Stomach (tissue), 4 donors: ENCODE measurements around the gene LSM4.

Experiments
- CTCF ChIP-seq, 7 experiments: fragments of 450-650 bp in 4 of 7; fragments of 200-600 bp in 3 of 7; sonication (generic) in 3 of 7; IDR thresholded peaks; one replicate each; pipeline ENCODE4 v1.5.1; 2016 to 2019; ENCODE audit warnings: antibody characterized with exemption in 7 of 7, control low read depth in 2 of 7, mild to moderate bottlenecking in 1 of 7
- POLR2A ChIP-seq, 4 donors: fragments of 450-650 bp; IDR thresholded peaks; one replicate each; pipeline ENCODE4 v1.6.1; 2016; ENCODE audit warnings: antibody characterized with exemption in 4 of 4, control low read depth in 2 of 4, mild to moderate bottlenecking in 1 of 4, moderate library complexity in 1 of 4
- POLR2AphosphoS5 ChIP-seq, 3 donors: sonication (generic); formaldehyde crosslinking; IDR thresholded peaks; one replicate each; pipeline ENCODE4 v1.6.1; 2016; ENCODE audit warnings: antibody characterized with exemption in 3 of 3

DNA sequence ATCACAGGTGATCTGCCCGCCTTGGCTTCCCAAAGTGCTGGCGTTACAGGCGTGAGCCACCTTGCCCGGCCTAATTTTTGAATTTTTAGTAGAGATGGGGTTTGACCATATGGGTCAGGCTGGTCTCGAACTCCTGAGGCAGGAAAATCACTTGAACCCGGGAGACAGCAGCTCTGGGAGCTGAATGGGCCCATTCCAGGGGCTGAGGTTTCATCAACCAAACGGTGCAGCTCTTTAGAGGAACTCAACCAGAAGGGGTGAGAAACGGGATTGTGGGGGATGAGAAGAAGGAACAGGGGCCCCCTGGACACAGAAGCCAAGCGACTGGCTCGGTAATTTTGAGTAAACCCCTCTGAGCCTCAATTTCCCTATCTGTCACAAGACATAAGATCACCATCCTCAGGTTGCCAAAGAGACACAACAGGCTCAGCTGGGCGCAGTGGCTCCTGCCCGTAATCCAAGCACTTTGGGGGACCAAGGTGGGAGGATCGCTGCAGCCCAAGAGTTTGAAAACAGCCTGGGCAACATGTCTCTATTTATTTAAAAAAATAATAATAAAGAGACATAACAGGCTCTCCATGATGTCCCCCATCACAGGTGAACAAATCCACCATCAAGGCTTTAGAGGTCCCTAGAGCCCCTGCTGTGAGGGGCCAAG lies 49.2 kb downstream of the LSM4 start:
- no peak for TF ChIP-seq CTCF (IDR thresholded peaks at IDR 0.05)
- no peak for TF ChIP-seq POLR2A (IDR thresholded peaks at IDR 0.05)
- TF ChIP-seq POLR2AphosphoS5 (IDR thresholded peaks at IDR 0.05): peak in 1 of 3 donors; percentile 36
